Inflammatory macrophage treated with lipopolysaccharide for 4 hours (primary cell): ENCODE measurements around the gene RAB5A.
"Not testable (repeated sequence)": the region's sequence is repeated elsewhere in the genome, so short reads cannot be mapped to it uniquely, and the experiment has no call there.

Experiments used
- DNase-seq: peaks from one replicate; pipeline ENCODE4 v3.0.0-alpha.2; 2020

The RAB5A gene

DNA sequence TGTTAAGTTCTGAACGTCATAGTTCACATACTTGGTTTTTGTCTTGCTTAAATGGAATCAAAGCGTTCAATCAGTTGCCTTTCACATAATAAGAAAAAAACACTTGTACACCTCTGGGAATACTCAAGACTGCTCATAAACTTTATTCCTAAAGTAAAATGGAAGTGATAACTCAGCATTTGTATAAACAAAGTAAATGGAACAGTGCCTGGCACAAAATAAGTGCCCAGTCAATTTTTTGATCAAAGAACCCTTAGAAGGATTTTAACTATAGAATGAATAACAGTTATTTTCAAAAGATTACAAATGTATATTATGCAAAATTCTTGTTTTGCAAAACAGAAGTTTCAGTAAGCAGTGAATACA, 1.3 kb downstream of the RAB5A start:
- no peak for DNase-seq

DNA sequence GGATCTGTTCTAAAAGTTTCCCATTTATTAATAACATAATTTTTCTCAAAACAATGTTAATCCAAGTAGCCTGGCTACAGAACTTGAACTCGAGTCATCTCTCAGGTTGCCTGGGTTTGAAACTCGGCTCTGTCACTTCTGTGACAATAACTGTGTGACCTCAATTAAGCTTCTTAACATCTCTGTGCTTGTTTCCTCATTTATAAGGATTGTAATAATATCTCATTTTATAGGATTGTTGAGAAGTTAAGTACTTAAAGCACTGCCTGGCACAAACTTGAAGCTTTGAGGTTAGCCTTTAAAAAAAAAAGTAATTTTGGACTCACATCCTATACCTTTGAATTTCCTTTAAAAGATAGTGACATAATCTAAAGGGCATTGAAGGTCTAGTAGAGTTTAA, 3.4 kb downstream of the RAB5A start:
- DNase-seq = no peak

DNA sequence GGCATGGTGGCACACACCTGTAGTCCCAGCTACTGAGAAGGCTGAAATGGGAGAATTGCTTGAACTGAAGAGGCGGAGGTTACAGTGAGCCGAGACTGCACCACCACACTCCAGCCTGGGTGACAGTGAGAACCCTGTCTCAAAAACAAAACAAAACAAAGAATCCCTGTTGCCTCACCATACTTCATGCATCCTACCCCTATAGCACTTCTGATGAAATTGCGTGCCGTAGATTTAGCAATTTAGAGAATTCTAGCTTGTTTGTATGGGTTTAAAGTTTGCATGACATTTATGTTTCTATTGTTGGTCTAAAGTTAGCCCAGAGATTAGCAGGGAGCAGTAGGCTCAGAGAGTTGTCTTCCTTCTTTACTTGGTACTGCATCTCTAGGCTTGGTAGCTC, 7.8 kb downstream of the RAB5A start:
- no peak for DNase-seq

DNA sequence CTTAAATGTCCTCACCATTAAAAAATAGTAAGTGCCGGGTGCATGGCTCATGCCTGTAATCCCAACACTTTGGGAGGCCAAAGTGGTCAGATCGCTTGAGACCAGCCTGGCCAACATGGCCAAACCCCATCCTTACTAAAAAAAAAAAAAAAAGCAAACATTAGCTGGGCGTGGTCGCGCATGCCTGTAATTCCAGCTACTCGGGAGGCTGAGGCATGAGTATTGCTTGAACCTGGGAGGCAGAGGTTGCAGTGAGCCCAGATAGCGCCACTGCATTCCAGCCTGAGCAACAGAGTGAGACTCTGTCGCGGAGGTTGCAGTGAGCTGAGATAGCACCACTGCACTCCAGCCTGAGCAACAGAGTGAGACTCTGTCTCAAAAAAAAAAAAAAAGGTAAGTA, 10.5 kb downstream of the RAB5A start:
- not testable (repeated sequence) for DNase-seq

DNA sequence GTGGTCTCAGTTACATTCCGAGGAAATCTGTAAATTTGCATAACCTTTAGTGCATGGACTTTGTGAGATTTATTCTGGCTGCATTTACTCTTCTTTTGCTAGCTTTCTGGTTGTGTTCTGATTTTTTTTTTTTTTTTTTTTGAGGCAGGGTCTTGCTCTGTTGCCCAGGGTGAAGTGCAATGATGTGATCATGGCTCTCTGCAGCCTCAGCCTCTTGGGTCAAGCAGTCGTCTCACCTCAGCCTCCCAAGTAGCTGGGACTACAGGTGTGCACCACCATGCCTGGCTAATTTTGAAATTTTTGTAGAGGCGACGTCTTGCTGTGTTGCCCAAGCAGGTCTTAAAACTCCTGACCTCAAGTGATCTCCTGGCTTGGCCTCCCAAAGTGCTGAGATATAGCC, 12.6 kb downstream of the RAB5A start:
- DNase-seq = no peak

DNA sequence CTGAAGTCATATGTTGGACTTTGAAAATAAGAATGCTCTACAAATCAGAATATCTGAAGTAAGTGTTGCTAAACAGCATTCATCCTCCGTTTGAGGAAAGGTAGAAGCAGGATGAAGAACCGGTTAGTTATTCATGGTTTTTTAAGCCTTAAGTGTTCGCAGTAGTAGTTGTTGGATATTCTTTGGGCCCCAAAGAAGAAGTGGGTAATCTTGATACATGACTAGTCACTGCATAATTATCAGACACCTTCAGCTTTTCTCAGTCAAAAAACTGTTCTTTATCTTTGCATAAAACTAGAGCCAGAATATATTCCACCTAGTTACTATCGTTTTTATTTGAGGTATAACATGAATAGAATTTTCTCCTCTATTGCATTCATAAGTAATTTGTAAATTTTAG, 13.8 kb downstream of the RAB5A start:
- DNase-seq = no peak

DNA sequence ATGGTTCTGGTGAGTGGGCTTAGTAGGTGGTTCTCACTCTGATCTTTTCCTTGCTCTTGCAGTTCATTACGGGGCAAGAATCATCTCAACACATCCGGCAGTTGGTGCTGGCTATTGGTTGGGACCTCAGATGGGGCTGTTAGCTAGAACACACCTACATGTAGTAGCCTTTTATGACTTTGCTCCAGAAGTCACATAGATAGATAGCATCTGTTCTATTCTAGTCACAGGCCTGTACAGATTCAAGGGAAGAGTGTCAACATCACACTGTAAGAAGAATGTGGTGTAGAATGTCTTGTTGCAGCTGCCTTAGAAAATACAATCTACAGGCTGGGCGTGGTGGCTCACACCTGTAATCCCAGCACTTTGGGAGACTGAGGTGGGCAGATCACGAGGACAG, 15.1 kb downstream of the RAB5A start:
- no peak for DNase-seq

DNA sequence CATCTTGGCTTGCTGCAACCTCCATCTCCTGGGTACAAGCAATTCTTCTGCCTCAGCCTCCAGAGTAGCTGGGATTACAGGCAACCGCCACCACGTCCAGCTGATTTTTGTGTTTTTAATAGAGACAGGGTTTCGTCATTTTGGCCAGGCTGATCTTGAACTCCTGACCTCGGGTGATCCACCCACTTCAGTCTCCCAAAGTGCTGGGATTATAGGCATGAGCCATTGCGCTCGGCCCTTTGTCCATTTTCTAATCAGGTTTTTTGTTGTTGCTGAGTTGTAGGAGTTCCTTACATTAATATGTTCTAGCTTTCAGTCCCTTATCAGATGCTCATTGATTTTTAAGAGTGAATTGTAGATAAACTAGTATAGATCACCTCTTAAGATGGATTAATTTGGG, 20.3 kb downstream of the RAB5A start:
- no peak for DNase-seq

DNA sequence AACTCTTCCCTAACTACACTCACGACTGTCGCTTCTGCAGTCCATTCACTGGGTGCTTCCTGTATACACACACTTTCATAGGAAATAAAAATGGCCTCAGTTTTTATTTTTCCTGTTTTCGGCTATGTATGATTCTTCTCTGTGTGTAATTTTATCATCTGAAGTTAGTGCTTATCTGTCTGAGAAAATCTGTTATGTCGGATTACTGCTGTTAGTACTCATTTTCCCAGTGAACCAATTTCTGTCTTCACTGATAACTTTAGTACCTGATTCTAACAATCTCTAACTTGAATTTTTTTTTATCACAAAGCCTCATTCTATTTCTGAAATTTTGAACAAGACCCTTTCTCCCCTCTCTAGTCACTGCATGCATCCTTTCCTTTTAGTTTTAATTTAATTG, 20.9 kb downstream of the RAB5A start:
- no peak for DNase-seq

DNA sequence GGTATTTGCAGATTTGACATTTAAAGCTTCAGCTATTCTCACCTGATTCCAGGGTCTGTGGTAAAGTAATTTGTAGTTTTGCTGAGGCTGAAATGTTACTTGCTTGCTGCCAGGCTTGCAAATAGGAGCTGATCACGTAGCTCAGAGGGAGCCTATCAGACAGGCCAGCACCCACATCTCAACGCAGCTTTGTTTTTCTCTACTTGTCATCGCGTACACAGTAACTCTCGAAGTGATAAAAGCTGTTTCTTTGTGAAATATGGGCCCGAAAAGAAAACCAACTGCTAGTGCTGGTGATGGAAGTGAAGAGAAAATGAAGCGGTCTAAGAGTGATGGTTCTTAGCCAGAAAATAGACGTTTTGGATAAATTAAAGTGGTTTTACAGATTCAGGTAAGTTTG, 23.4 kb downstream of the RAB5A start:
- no peak for DNase-seq

DNA sequence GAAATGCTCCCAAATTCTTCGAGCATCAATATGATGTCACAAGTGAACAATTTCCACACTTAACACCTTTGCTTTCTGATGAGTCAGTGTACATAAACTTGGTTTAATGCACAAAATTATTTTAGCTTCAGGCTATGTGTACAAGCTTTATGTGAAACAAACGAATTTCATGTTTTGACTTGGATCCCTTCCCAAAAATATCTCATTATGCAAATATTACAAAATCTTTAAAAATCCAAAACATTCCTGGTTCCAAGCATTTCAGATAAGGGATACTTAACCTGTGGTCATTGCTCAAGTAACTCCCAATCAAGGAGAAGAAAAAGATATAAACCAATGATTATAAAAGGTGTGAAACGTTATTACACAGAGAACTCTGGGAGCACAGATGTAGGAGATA, 25.2 kb downstream of the RAB5A start:
- no peak for DNase-seq

DNA sequence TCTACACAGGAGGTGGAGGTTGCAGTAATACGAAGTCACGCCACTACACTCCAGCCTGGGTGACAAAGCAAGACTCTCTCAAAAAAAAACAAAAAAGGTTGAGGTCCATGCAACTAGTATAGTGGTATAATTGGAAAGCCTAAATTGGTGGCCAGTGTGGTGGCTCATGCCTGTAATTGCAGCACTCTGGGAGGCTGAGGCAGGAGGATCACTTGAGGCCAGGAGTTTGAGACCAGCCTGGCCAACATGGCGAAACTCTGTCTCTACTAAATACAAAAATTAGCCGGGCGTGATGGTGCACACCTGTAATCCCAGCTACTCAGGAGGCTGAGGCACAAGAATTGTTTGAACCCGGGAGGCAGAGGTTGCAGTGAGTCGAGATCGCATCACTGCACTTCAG, 42.0 kb downstream of the RAB5A start:
- DNase-seq = not testable (repeated sequence)

DNA sequence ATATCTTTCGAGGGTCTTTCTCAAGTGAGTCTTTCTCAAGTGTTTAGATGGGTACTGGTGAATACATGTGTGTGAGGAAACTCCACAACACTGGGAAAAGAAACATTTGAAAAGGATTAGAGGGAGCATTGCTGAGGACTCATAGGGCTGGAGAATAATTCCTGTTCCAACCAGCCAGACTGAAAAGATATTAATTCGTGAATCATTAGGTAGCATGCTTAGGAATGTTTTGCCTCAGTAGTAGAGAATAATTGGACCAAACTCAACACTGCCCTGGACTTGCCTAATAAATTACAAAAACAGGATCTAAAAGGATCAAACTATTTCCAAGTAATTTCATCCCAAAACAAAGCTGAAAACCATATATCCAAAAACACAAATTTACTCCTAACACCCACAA, 47.9 kb downstream of the RAB5A start:
- no peak for DNase-seq

DNA sequence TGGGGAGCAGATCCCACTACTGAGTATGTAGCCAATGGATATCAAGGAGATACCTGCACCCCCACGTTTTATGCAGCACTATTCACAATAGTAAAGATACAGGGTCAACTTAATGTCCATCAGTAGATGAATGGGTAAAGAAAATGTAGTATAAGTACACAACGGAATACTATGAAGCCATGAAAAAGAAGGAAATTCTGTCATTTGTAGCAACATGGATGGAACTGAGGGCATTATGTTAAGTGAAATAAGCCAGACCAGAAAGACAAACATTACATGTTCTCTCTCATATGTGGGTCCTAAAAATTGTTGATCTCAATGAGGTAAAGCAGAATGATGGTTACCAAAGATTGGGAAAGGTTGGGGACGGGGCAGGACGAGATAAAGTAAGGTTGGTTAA, 50.6 kb downstream of the RAB5A start:
- no peak for DNase-seq

DNA sequence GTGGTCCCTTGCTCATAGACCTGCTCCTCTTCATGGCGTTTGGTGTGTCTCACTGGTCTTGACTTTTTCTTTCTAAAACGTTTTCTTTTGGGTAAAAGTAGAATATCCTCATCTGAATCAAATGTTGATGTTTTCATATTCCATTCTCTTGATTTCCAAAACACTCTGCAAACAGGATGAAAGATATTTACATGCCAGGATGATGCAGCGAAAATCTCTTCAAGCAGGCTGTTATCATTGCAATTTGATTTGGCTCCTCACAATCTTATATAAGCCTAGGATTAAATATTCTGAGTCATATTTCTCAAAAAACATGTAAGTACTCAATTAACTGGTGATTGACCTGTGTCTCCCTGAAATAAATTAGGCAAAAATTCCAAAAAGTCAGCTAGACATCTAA, 55.0 kb downstream of the RAB5A start:
- no peak for DNase-seq

DNA sequence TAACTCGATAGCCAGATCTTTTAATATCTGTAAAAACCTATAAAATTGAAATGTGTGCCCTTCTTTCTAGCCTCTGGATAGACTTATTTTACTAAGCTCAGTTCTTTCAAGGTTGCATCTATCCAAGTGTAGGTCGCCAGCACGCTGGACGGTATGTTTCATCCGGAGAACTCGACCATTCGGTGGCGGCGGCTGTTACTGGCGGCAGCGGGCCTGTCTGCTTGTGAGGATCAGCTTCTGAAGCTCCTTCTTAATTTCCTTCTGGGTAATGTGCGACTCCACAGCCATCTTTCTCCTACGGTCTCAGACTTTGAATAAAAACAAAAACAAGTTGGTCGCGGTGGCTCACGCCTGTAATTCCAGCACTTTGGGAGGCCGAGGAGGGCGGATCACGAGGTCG, 61.1 kb downstream of the RAB5A start:
- DNase-seq = no peak

DNA sequence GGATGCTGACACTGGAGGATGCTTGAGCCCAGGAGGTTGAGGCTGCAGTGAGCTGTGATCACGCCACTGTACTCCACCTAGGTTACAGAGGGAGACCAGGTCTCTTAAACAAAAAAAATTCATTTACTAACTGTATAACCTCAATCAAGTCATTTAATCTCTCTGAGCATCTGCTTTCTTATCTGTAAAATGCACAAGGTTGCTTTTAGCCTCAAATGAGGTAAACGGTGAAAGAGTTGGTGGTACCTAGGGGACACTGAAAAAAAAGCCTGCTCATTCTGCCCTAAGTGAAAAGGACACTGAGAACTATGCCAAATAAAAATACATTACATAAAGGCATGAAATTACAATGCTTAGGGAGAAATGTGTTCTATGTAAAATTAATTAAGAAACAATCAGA, 61.7 kb downstream of the RAB5A start:
- no peak for DNase-seq

DNA sequence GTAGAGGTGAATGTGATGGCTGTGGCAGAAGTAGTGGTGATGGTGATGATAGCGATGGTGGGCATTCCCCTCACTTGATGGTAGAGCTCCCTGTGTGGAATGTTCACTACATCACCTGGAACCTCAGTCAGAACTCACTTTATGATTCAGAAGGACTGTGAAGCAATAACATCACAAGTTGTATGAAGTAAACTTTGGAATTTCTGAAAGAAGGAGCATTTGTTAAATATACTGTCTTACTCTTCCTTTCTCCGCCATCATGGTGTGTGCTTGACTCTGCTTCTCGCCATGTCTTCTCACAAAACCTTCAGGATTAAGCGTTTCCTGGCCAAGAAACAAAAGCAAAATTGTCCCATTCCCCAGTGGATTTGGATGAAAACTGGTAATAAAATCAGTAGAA, 65.3 kb downstream of the RAB5A start, which contains the start of gene PP2D1:
Gene PP2D1 (minus strand): TSS at position 101 of the 400 bp plus-strand sequence. CDS start 192 bp downstream, outside the sequence.
- DNase-seq = no peak

DNA sequence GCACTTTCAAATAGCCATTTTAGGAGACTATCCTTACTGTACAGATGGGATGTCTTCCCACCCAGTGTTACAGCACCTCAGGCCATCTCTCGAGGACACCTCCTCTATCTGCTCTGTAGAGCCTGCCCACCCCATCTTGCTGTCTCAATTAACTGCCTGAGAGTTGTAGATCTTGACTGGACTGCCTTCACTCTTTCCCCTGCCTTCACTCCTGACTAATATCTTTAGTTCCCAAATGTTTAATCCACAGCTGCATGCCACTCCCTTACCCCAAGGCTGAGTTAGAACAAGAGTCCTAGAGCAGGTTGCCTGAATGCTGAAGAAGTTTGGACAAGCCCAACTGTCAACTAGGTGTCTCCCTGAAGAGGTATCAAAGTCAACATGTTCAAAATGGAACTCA, 66.5 kb downstream of the RAB5A start:
- DNase-seq = no peak

DNA sequence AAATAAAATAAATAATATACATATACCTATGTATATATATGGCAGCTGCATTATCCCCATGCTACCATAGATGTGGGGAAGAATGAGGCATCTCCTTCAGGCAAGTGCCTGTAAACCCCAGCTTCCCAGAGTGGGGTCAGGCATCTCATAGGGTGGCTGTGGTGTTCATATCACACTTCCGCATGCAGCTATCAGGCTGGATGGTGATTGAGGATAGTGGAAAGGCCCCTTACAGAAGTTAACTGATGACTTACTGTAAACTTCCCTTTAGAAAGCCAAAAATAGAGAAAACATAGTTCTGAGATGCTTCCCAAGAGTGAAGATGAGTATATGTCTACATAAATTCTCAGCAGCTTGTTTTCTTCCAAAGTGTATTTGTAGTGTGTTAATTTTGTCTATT, 68.6 kb downstream of the RAB5A start:
- no peak for DNase-seq

DNA sequence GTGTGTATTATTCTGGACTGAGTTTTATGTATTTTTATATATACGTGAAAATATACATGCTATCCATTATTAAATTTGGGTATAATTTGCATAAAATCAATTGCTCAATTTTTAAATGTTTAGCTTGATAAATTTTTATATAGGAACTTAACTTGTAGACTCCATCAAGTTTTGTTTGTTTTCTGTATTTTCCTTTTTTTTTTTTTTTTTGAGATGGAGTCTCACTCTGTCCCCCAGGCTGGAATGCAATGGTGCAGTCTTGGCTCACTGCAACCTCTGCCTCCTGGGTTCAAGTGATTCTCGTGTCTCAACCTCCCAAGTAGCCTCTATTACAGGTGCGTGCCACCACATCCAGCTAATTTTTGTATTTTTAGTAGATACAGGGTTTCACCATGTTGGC, 69.2 kb downstream of the RAB5A start:
- DNase-seq = not testable (repeated sequence)

DNA sequence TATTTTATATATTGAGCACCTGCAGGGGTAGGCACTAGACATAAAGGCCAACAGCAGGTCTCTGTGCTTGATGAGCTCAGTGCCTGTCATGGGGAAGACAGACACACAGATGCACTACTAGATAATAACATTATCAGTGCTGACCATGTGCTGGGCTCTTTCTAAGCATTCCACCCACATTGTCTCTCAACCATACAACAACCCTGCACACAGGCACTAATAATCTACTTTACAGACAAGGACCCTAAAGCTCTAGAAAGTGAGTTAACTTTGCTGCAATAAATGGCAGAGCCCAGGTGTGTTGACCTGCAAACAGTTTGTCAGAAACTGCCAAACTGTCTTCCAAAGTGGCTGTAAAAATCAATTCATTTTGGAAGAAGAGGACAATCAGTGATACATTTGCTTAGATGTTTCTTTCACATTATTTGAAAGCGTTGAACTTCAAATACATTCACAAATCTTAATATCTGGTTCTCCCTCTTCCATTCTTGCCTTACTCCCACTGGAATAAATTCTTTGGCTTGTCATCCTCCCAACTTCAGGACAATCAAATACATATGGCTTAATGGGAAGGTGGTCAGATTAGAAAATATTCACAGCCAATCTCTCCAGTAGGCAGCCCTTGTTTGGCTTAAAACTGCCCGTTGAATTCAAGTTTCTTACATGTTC, 76.2 kb downstream of the RAB5A start:
- no peak for DNase-seq

DNA sequence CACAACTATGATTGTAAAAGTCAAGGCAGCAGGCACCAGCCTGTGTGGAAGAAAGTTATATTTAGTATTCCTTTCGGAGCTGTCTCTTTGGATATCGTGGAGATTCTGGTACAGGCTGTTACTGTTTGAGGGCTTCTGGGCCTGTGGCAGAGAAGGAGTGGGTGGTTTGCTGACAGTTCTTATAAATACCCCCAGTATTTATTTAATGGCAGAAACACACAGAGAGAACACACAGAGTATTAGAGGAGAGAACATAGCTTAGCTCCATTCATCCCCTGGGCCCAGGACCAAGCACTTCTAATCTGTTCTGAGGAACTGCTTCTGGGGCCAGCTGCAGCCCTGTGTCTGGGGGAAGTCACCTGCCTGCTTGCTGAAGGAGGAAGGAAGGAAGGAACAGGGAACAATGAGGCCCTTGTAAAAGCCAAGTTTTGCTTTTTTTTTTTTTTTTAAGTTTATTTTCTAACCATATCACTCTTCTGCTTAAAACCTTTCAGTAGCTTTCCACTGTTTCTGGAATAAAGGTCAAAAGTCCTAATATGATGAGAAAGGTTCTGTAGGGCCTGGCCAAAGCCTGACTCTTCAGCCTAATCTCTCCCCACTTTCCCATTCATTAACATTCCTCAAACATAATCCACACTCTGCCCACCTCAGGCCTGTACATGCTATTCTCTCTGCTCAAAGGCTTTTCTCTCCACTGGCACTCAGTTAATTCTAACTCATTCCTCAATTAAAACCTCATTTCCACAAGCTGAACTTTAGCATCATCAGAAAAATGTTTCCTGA, 76.9 kb downstream of the RAB5A start:
- no peak for DNase-seq

DNA sequence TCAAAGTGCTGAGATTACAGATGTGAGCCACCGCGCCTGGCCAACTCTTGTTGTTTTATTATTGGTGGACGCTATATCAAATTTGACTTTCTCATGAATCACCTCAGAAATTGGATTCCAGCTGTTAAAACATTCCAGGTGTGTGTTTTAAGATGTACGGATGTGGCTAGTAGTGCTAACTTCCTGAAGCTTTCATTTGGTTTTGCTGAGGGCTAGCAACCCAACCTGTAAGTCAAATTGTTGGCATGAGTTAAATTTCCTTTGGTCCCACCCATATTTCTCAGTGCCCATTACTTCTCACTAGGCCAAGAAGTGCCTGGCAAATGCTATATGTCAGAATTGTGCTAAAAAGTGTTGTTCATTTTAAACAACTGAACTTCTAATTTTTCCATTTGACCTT, 80.2 kb downstream of the RAB5A start:
- DNase-seq = no peak

DNA sequence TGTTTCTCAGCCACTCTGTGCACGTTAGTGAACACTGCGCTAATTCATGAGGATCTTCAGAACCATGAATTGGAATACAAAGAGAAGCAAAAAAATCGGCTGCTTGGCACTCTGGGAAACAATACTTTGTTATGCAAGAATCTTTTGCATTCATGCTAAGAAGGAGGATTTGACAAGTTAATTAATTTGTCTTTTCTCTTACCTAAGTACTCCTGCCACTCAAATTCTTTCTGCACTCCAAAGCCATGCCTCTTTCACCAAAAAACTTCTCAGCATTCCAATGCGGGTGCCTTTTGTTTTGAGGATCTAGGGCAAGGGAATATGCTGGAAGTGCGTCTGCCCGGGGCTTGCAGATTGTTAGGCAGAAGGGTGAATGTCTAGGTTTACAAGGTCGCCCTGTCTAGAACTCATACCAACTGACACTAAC, 82.0 kb downstream of the RAB5A start:
- DNase-seq = no peak
